GM18951 (cell line): ENCODE measurements around the gene OR2AG2.

ENCODE experiments used
- POLR2A ChIP-seq: IDR thresholded peaks from 4 replicates; pipeline ENCODE4 v1.6.1; 2011; ENCODE audit warnings: mild to moderate bottlenecking; ENCODE audit not compliant: insufficient read length, insufficient read depth; ENCODE audit errors: extremely low read depth
- in situ Hi-C: fragments of 300-500 bp; cut with MboI; formaldehyde crosslinking; loops from one replicate; pipeline ENCODE4 v1.12.0; 2022; ENCODE audit warnings: low sequenced_read_pairs, mixed read lengths, inconsistent platforms; ENCODE audit not compliant: unreplicated experiment

Gene OR2AG2

GRCh38 chr11:6755953-6756347 is 15.8 kb downstream of the OR2AG2 start:
- TF ChIP-seq POLR2A: no peak
- in situ Hi-C loops: no loop called here

- in situ Hi-C loops: no loop called here
- no peak for TF ChIP-seq POLR2A
Observed at GRCh38 chr11:6755303-6755952, 16.3 kb downstream of the OR2AG2 start.

GRCh38 chr11:6747097-6747668 is 24.6 kb downstream of the OR2AG2 start:
- in situ Hi-C loops: no loop called here
- TF ChIP-seq POLR2A: no peak

- no peak for TF ChIP-seq POLR2A
- in situ Hi-C loops: no loop called here
Observed at GRCh38 chr11:6746626-6747025, 25.1 kb downstream of the OR2AG2 start.

GRCh38 chr11:6746086-6746618 is 25.6 kb downstream of the OR2AG2 start:
- TF ChIP-seq POLR2A: peak; percentile 61

GRCh38 chr11:6745465-6746015 is 26.2 kb downstream of the OR2AG2 start:
- no peak for TF ChIP-seq POLR2A
- in situ Hi-C loops: no loop called here

More at GRCh38 chr11:6746086-6746618, 25.6 kb downstream of the OR2AG2 start:
- in situ Hi-C loops: no loop called here

- in situ Hi-C loops: no loop called here
- no peak for TF ChIP-seq POLR2A
Observed at GRCh38 chr11:6745018-6745417, 26.8 kb downstream of the OR2AG2 start.

GRCh38 chr11:6742260-6742659 is 29.5 kb downstream of the OR2AG2 start:
- in situ Hi-C loops: no loop called here

GRCh38 chr11:6738590-6738989 is 33.2 kb downstream of the OR2AG2 start:
- in situ Hi-C loops: no loop called here
- no peak for TF ChIP-seq POLR2A

More at GRCh38 chr11:6742260-6742659, 29.5 kb downstream of the OR2AG2 start:
- no peak for TF ChIP-seq POLR2A

- no peak for TF ChIP-seq POLR2A
- in situ Hi-C loops: no loop called here
Observed at GRCh38 chr11:6737872-6738466, 33.8 kb downstream of the OR2AG2 start.

GRCh38 chr11:6736495-6737121 is 35.2 kb downstream of the OR2AG2 start:
- in situ Hi-C loops: no loop called here
- no peak for TF ChIP-seq POLR2A

GRCh38 chr11:6735306-6735705 is 36.5 kb downstream of the OR2AG2 start:
- in situ Hi-C loops: no loop called here

GRCh38 chr11:6734616-6735015 is 37.2 kb downstream of the OR2AG2 start:
- TF ChIP-seq POLR2A: no peak
- in situ Hi-C loops: no loop called here

More at GRCh38 chr11:6735306-6735705, 36.5 kb downstream of the OR2AG2 start:
- no peak for TF ChIP-seq POLR2A
